OCI-M1 (cell line): ENCODE data around the gene MYH6.
"Not testable (repeated sequence)": the region's sequence is repeated elsewhere in the genome, so short reads cannot be mapped to it uniquely, and the experiment has no call there.

ENCODE experiments used
- DNase-seq: peaks from one replicate; lab custom pipeline; 2025; lab: John Stamatoyannopoulos, UW

MYH6 gene

GRCh38 chr14:23414254-23414653, 6.2 kb upstream of the MYH6 start:
- DNase-seq, result no peak

GRCh38 chr14:23413681-23414080, 5.6 kb upstream of the MYH6 start:
- no peak for DNase-seq

- DNase-seq, result no peak
These were observed 3.8 kb upstream of the MYH6 start for GRCh38 chr14:23411563-23412525.

- no peak for DNase-seq
These were observed 2.0 kb upstream of the MYH6 start for GRCh38 chr14:23409966-23410635.

- DNase-seq, result no peak
These were observed 1.4 kb upstream of the MYH6 start for GRCh38 chr14:23409475-23409874.

GRCh38 chr14:23408307-23408630, 196 bp upstream of the MYH6 start:
- no peak for DNase-seq

GRCh38 chr14:23406725-23407355, 1.2 kb downstream of the MYH6 start:
- no peak for DNase-seq

GRCh38 chr14:23406244-23406643, 1.8 kb downstream of the MYH6 start:
- no peak for DNase-seq

- no peak for DNase-seq
These were observed 2.5 kb downstream of the MYH6 start for GRCh38 chr14:23405516-23406025.

GRCh38 chr14:23405096-23405495, 3.0 kb downstream of the MYH6 start:
- no peak for DNase-seq

- no peak for DNase-seq
These were observed 3.7 kb downstream of the MYH6 start for GRCh38 chr14:23404331-23404900.

- DNase-seq, result no peak
These were observed 4.2 kb downstream of the MYH6 start for GRCh38 chr14:23403908-23404307.

- DNase-seq, result no peak
These were observed 5.0 kb downstream of the MYH6 start for GRCh38 chr14:23403139-23403438.

- DNase-seq, result no peak
These were observed 5.6 kb downstream of the MYH6 start for GRCh38 chr14:23402296-23403138.

GRCh38 chr14:23401291-23401690, 6.8 kb downstream of the MYH6 start:
- no peak for DNase-seq

- DNase-seq, result not testable (repeated sequence)
These were observed 7.5 kb downstream of the MYH6 start for GRCh38 chr14:23400496-23401149.

- DNase-seq, result no peak
These were observed 8.5 kb downstream of the MYH6 start for GRCh38 chr14:23399591-23399990.

GRCh38 chr14:23399136-23399535, 8.9 kb downstream of the MYH6 start:
- DNase-seq, result no peak

GRCh38 chr14:23398348-23398747, 9.7 kb downstream of the MYH6 start:
- no peak for DNase-seq

- DNase-seq, result no peak
These were observed 11.2 kb downstream of the MYH6 start for GRCh38 chr14:23396781-23397407.

- no peak for DNase-seq
These were observed 11.9 kb downstream of the MYH6 start for GRCh38 chr14:23396126-23396525.
